Neural crest cell (in vitro differentiated cells): ENCODE data around the gene USP46. TPM values are rescaled to one million over a fixed set of nuclear protein-coding genes. Genes with fewer than 3 reads are reported as not detected.

ENCODE experiments used
- DNase-seq: peaks from one replicate; pipeline ENCODE4 v3.0.0; 2021; ENCODE audit warnings: low read depth, mixed read lengths, low spot score
- H3K27ac Mint-ChIP-seq: one replicate; pipeline ENCODE4 v1.8.0; 2021; ENCODE audit warnings: mild to moderate bottlenecking, mixed read lengths; ENCODE audit not compliant: unreplicated experiment
- H3K27me3 Mint-ChIP-seq: 2 replicates; pipeline ENCODE4 v1.8.0; 2021; ENCODE audit warnings: low read depth, mild to moderate bottlenecking, mixed read lengths
- H3K36me3 Mint-ChIP-seq: 2 replicates; pipeline ENCODE4 v1.8.0; 2021; ENCODE audit warnings: low read depth, mild to moderate bottlenecking, mixed read lengths
- H3K4me1 Mint-ChIP-seq: 2 replicates; pipeline ENCODE4 v1.8.0; 2021; ENCODE audit warnings: mixed read lengths
- H3K4me3 Mint-ChIP-seq: one replicate; pipeline ENCODE4 v1.8.0; 2021; ENCODE audit warnings: mild to moderate bottlenecking, mixed read lengths
- H3K9me3 Mint-ChIP-seq: 2 replicates; pipeline ENCODE4 v1.8.0; 2021; ENCODE audit warnings: mixed read lengths
- total RNA-seq: library from RNA; stranded (reverse); gene quantifications from 2 replicates; pipeline ENCODE4 v1.2.1, GENCODE V29; 2021
- TF ChIP-seq, protein P1 (sequence below): fragments of 200-600 bp; sonication (generic); conservative IDR thresholded peaks from 2 replicates; pipeline ENCODE4 v1.5.0; 2021; ENCODE audit warnings: antibody characterized with exemption, mild to moderate bottlenecking

The USP46 gene
- total RNA-seq, 1 donor from 2014 or later = 41.1 TPM

DNA sequence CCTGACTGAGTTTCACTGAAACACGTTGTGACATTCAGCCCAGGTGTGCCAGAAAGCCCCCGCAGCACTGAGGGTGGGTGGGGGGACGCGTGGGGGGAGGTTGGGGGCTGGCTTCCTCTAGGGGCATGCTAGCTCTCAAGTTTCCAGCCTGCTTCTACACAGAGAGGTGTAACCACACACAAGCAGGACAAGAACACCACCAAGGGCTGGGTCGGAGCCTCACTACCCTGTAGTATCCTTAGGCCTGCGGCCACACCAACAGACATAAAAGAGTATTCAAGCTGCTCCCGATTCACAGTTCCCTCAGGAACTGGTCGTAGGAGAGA is 1.8 kb downstream of the USP46 start:
- peak overlapping the region; percentile 85 for H3K4me3 Mint-ChIP-seq
- no peak for DNase-seq
- peaks cover 3% of the 10 kb centered on the region for H3K27me3 Mint-ChIP-seq
- peaks cover 2% of the 10 kb centered on the region for H3K9me3 Mint-ChIP-seq
- peaks cover 30% of the 10 kb centered on the region for H3K4me1 Mint-ChIP-seq
- TF ChIP-seq, protein P1, sequence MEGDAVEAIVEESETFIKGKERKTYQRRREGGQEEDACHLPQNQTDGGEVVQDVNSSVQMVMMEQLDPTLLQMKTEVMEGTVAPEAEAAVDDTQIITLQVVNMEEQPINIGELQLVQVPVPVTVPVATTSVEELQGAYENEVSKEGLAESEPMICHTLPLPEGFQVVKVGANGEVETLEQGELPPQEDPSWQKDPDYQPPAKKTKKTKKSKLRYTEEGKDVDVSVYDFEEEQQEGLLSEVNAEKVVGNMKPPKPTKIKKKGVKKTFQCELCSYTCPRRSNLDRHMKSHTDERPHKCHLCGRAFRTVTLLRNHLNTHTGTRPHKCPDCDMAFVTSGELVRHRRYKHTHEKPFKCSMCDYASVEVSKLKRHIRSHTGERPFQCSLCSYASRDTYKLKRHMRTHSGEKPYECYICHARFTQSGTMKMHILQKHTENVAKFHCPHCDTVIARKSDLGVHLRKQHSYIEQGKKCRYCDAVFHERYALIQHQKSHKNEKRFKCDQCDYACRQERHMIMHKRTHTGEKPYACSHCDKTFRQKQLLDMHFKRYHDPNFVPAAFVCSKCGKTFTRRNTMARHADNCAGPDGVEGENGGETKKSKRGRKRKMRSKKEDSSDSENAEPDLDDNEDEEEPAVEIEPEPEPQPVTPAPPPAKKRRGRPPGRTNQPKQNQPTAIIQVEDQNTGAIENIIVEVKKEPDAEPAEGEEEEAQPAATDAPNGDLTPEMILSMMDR = no peak
- H3K27ac Mint-ChIP-seq = no peak overlapping the region
- H3K36me3 Mint-ChIP-seq = peaks cover 31% of the 10 kb centered on the region

DNA sequence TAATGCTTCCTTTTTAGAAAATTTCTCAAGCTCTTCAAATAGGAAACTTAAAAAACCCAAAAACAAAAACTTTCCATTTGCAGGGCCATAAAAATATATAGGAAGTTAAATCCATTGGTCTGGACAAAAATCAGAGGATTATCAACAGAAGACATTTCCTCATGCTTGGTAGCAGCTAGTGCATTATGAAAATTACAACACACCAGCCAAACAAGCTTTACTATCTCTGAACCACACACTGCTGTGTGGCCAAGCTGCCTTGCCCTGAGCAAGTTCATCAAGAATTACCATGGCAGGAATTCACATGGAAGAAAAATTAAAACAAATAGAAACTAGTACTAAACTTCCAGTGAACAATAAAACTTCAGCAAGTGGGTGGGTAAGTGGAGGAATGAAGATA is 3.6 kb downstream of the USP46 start:
- TF ChIP-seq, protein P1 = no peak
- peaks cover 23% of the 10 kb centered on the region for H3K36me3 Mint-ChIP-seq
- no peaks in the 10 kb centered on the region for H3K9me3 Mint-ChIP-seq
- H3K27ac Mint-ChIP-seq = no peak overlapping the region
- peaks cover 3% of the 10 kb centered on the region for H3K27me3 Mint-ChIP-seq
- H3K4me1 Mint-ChIP-seq = peaks cover 34% of the 10 kb centered on the region
- no peak for DNase-seq
- H3K4me3 Mint-ChIP-seq = peak overlapping the region; percentile 17

DNA sequence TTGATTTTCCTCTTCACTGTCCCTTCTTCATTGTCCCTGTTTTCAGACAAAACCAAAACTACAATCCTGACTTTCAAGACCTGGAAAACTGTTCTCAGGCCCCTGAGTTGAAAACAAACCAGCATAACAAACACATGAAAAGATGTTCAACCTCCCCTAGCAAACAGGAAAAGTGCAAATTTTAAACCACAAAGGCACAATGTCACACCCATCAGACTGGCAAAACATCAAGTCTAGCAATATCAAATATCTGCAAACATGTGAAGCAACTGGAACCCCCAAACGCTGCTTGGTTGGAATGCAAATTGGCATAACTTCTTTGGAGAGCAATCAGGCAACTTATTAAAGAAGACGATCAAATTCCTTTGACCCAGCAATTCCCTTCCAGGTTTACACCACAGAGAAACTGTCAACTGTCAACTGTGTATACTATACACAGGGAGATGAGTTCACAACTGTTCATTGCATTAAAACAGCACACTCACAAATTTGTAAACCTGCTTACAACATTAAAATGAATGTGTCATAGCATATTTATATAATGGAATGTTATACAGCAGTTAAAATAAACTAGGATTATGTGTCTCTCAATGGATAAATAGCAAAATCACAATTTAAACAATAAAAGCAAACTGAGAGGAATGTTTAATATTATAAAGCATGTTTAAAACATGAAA is 7.0 kb downstream of the USP46 start:
- TF ChIP-seq, protein P1 = no peak
- no peaks in the 10 kb centered on the region for H3K9me3 Mint-ChIP-seq
- DNase-seq = no peak
- H3K4me3 Mint-ChIP-seq = no peak overlapping the region
- H3K27ac Mint-ChIP-seq = no peak overlapping the region
- H3K27me3 Mint-ChIP-seq = no peaks in the 10 kb centered on the region
- peaks cover 33% of the 10 kb centered on the region for H3K36me3 Mint-ChIP-seq
- H3K4me1 Mint-ChIP-seq = peaks cover 23% of the 10 kb centered on the region

DNA sequence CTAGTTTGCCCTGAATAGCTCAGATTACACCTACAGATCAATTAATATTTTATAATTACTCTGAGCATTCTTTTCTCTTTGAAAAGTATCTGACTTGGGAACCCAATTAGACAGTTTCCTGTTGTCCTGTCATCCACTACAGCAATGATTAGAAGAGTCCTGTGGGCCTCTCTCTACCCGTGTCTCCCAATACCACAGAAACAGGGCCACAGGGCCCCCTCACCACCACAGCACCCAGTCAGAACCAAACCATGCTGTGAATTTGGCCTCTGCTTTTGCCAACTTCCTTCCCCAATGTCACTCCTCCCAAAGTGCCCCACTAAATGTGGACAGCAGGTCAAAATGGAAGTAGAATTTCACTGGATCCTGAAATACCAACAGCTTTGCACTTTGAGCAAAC is 10.3 kb downstream of the USP46 start:
- TF ChIP-seq, protein P1 = no peak
- Mint-ChIP-seq H3K27ac (no peak overlapping the region), H3K9me3 (no peaks in the 10 kb centered on the region), H3K27me3 (no peaks in the 10 kb centered on the region), H3K4me3 (no peak overlapping the region), H3K36me3 (peaks cover 20% of the 10 kb centered on the region), H3K4me1 (peaks cover 22% of the 10 kb centered on the region)
- no peak for DNase-seq

DNA sequence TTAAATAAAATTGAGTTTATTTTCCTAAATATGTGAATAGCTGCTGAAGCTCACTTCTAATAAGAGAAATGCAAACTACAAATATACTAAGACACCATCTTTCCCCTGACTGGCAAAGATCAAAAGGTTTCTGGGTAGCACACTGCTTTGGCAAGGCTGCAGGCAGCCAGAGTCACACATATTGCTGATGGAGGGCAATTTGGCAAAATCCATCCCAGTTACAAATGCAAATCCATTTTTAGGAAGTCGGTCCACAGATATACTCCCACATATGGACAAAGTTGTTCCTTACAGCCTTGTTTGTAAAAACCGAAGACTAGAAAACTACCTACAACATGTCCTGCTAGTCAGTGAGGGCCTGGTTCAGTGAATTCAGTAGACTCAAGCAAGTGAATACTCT is 12.4 kb downstream of the USP46 start:
- Mint-ChIP-seq H3K36me3 (peaks cover 12% of the 10 kb centered on the region), H3K27me3 (no peaks in the 10 kb centered on the region), H3K27ac (no peak overlapping the region), H3K4me3 (no peak overlapping the region), H3K4me1 (peaks cover 23% of the 10 kb centered on the region), H3K9me3 (no peaks in the 10 kb centered on the region)
- TF ChIP-seq, protein P1 = no peak
- no peak for DNase-seq

DNA sequence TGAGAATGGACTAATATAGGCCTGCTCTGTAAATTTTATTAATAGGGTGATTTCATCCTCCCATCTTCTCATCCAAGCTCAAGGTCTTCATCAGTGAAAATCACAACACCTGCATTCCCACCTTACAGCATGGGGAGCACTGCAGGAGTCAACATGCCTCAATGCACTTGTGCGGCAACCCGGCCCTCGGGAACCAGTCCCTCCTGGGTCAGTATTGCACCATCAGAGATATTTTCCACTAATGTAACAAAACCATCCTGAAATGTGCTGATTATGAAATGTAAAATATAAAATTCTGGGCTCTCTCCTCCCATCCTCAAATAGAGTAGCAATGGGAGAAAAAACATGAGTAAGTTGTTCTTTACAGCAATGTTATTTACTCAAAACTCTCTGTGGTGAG is 13.0 kb downstream of the USP46 start:
- peaks cover 28% of the 10 kb centered on the region for H3K4me1 Mint-ChIP-seq
- peaks cover 12% of the 10 kb centered on the region for H3K36me3 Mint-ChIP-seq
- no peak overlapping the region for H3K27ac Mint-ChIP-seq
- no peak for DNase-seq
- no peaks in the 10 kb centered on the region for H3K27me3 Mint-ChIP-seq
- H3K4me3 Mint-ChIP-seq = no peak overlapping the region
- H3K9me3 Mint-ChIP-seq = no peaks in the 10 kb centered on the region
- TF ChIP-seq, protein P1 = no peak
